ENCODE measurements around the gene SEC16A.
A peak's percentile ranks its signal among the peaks of the same experiment; 100 is the strongest.
"Not testable (repeated sequence)": the region's sequence is repeated elsewhere in the genome, so short reads cannot be mapped to it uniquely, and the experiment has no call there.

The SEC16A gene

GRCh38 chr9:136438548-136439480, 44.0 kb downstream of the SEC16A start:
- DNase-seq (ENCODE audit: low read depth), result peak; percentile 2

- peak; percentile 5 for DNase-seq (ENCODE audit: low read depth)
Observed at GRCh38 chr9:136437839-136438547, 44.8 kb downstream of the SEC16A start.

GRCh38 chr9:136437430-136437829, 45.4 kb downstream of the SEC16A start:
- peak; percentile 24 for DNase-seq (ENCODE audit: low read depth)

GRCh38 chr9:136436055-136436634, 46.7 kb downstream of the SEC16A start:
- DNase-seq (ENCODE audit: low read depth), result no peak

- DNase-seq (ENCODE audit: low read depth), result no peak
Observed at GRCh38 chr9:136434580-136435169, 48.2 kb downstream of the SEC16A start.

- no peak for DNase-seq (ENCODE audit: low read depth)
Observed at GRCh38 chr9:136433849-136434579, 48.8 kb downstream of the SEC16A start.

GRCh38 chr9:136433043-136433715, 49.7 kb downstream of the SEC16A start:
- no peak for DNase-seq (ENCODE audit: low read depth)

GRCh38 chr9:136432591-136432990, 50.2 kb downstream of the SEC16A start:
- DNase-seq (ENCODE audit: low read depth), result no peak

- DNase-seq (ENCODE audit: low read depth), result no peak
Observed at GRCh38 chr9:136431782-136432350, 51.0 kb downstream of the SEC16A start.

- DNase-seq (ENCODE audit: low read depth), result no peak
Observed at GRCh38 chr9:136430588-136431234, 52.1 kb downstream of the SEC16A start.

GRCh38 chr9:136429683-136430491, 53.0 kb downstream of the SEC16A start:
- no peak for DNase-seq (ENCODE audit: low read depth)

GRCh38 chr9:136429075-136429628, 53.7 kb downstream of the SEC16A start:
- DNase-seq (ENCODE audit: low read depth), result no peak

- no peak for DNase-seq (ENCODE audit: low read depth)
Observed at GRCh38 chr9:136426787-136427186, 56.1 kb downstream of the SEC16A start.

GRCh38 chr9:136425367-136425766, 57.5 kb downstream of the SEC16A start:
- not testable (repeated sequence) for DNase-seq (ENCODE audit: low read depth)

GRCh38 chr9:136424750-136425362, 58.0 kb downstream of the SEC16A start:
- DNase-seq (ENCODE audit: low read depth), result no peak

GRCh38 chr9:136423432-136424146, 59.3 kb downstream of the SEC16A start:
- no peak for DNase-seq (ENCODE audit: low read depth)

GRCh38 chr9:136422876-136423275, 60.0 kb downstream of the SEC16A start:
- no peak for DNase-seq (ENCODE audit: low read depth)

- no peak for DNase-seq (ENCODE audit: low read depth)
Observed at GRCh38 chr9:136421791-136422190, 61.0 kb downstream of the SEC16A start.
